Loucy (cell line): ENCODE results near the gene ZFP36L2.

Source experiments
- CTCF ChIP-seq: fragments of 200-600 bp; sonication (generic); conservative IDR thresholded peaks from 2 replicates; pipeline ENCODE4 v1.5.1; 2014; ENCODE audit warnings: mild to moderate bottlenecking, antibody characterized with exemption, low read length
- EZH2phosphoT487 ChIP-seq: fragments of 200-600 bp; IDR thresholded peaks from 2 replicates; pipeline ENCODE4 v1.6.1; 2018; ENCODE audit warnings: antibody characterized with exemption, mild to moderate bottlenecking, moderate library complexity, borderline replicate concordance

GRCh38 chr2:43188561-43189386 lies 37.6 kb downstream of the ZFP36L2 start:
- TF ChIP-seq CTCF (no peak), EZH2phosphoT487 (no peak)
